HG03103 (cell line): ENCODE measurements around the gene WSB2.

Source experiments
- ATAC-seq: cut with Tn5 transposase; IDR thresholded peaks from one replicate; pipeline ENCODE4 v1.9.1; 2021; ENCODE audit warnings: low read depth; ENCODE audit not compliant: unreplicated experiment

Gene WSB2

DNA sequence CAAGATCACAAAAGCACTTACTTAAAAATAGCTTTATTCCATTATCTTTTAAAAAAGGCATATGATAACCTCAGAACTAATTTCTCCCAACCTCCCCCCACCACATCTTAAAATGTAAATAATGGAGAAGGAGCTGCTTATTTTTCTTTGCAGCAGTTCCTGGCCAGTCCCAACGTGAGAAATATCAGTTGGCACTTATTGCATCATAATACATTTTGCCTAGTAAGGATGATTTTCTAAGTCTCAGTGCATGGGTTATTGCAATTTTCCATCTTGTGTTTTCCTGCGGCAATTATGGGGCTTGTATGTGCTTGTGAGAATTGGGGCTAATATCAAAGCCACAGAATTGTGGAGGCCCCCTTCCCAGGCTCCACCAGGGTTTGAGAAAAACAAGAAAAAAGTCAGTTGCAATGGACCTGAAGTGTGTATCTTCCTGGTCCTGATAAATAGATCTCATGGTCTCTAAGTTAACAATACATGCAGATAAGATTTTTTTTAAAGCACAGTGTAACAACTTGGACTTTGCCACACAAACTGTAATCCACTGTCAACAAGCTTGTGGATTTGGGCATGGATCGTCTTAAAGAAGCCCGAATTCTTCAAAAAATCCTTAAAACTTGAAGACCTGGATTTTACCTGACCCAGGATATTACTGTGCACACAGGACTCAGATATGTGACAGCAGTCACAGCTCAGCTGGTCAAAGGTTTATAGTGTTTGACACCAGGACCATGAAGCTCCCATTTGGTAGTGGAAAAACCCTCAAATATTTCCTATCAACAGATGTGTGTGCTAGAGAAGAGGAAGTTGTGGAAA is 2.8 kb upstream of the WSB2 start:
- no peak for ATAC-seq

DNA sequence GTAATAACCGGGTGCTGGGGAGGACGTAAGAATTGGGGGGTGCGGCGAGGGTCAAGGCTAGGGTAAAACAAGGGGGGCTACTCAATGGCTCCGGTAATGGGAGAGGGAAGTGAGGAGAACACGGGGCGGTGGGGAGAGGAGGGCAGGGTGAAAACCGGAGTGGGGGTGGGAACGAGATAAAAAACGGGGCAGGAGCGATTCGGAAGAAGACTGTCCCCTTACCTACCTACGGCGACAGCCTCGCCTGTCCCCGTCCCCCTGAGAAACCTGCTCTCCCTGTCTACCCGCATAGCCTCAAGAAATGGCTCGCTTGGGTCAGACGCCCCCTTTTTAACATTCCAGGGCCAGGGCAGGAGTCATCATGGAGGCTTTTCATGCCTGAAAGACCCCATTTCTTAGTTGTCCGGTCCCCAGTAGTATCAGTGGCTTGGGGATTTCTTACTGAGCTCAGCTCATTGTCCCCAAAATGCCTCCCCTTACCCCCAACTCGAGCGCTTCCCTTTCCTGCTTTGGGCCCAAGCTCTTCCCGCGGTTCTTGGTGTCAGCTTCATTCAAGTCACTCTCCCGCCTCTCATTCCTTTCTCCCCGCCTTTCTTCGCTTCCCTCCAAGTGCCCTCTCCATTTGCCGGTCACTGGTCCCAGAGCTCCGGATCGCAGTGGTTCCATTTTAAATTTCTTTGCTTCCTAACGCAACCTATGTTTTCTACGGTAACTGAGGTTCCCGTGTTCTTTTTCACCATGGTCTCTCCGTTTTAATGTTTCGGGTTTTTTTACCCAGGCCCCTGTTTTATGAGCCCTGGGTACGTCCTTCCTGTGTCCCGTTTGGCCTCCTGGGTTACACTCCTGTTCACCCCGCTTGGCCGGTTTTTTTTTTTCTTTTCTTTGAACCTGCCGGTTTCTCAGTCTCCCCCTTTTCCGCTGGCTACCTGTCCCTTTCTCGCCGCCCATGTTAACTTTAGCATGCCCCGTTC is 1.2 kb upstream of the WSB2 start:
- ATAC-seq: no peak

DNA sequence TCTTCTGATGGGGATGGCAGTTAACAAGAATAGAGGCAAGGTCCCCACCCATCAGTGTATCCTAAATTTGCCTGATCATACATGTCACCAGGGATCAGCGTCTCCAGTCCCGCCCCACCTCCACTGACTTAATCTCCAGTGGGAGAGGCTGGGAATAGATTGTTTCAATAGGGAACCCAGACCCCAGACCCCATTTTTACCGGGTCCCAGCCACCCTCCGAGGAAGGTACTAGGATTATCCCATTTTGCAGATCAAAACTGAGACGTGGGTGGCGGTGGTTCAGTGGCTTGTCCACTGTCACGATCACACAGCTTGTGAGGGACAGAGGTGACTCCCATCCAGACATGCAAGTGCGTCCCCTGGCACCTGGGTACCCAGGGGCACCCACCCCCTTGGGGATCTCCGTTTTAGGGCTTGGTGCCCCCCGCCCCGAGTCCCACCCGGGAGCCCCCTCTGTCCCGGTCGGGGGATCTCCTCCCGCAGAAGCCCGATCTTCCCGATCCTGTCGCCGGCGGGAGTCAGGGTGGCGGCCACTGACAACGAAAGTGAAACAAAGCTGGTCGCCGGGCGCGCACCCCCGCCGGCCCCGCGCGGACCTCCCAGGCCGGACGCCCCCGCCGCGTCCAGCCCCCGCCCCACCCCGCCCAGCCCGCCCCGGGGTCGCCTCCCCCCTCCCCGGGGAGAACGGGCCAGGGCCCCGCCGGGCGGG is 523 bp downstream of the WSB2 start:
- no peak for ATAC-seq

DNA sequence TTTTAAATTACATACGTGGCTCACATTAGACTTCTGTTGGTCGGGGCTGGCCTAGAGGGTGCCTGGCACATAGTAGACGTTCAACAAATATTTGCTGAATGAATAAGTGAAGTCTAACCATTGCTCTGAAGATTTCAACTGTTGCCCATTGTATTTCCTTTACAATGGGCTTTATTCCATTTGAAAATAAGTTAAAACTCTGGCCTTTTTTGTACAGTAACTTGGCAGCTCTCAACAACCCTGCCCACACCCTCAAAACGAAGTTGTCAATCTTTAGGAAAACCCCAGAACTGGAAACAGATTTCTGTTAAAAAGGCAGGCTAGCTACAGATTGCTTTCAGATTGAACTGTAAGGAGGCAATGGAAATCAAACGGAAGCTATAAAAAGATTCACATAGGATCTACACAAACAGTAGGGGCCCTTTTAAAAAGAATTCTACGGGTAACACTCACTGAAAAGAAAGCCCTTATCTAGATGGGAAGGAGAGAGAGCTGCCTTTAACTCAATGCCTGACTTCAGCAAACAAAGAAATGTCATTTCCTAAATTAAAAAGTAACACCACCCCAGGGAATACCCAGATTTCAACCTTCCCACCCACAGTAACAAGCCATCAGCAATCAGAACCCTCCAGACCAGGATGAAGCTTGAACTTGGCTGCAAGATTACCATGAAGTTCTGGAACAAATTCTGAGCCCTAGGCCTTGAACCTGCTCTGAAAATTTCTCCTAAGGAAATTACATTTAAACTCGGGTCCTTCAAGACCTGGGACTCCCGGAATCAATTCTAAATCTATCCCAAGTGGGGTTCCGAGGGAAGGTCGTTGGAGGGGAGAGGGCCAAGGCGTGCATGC is 1.4 kb downstream of the WSB2 start:
- no peak for ATAC-seq

DNA sequence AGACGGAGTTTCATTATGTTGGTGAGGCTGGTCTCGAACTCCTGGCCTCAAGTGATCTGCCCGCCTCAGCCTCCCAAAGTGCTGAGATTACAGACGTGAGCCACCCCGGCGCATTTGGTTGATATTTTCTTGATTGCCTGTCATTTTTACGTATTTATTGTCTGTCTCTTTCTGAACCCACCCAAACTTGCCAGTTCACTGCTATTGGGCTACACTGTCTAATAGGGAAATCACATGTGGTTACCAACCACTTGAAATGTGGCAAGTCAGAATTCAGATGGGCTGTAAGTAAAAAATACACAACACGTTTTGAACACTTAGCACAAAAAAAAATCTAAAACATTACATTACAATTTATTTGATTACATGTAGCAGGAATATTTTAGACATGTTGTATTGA is 2.1 kb downstream of the WSB2 start:
- ATAC-seq: no peak

DNA sequence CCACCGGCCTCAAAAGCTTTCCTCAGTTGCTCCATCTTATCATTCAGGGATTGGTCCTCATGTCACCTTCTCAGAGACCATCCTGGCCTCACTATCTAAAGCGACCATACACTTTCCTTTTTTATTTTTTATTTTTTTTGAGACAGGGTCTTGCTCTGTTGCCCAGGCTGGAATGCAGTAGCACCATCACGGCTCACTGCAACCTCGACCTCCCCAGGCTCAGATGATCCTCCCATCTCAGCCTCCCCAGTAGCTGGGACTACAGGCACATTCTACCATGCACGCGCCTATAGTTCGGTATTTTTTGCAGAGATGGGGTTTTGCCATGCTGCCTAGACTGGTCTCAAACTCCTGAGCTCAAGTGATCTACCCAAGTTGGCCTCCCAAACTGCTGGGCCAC is 2.8 kb downstream of the WSB2 start:
- no peak for ATAC-seq

- ATAC-seq: no peak
Observed at GRCh38 chr12:118055865-118056773, 4.9 kb downstream of the WSB2 start.

DNA sequence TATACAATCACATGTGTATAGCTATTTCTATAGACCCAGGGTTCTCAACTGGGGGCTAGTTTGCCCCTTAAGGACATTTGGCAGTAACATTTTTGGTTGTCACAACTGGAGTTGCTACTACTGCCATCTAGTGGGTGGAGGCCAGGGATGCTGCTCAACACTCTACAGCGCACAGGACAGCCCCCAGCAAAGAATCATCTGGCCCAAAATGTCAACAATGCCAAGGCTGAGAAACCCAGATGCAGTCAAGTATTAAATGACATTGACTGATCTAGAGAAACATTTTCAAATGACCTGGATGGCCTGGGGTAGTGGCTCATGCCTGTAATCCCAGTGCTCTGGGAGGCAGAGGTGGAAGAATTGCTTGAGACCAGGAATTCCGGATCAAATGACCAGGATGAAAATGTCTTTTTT is 5.8 kb downstream of the WSB2 start:
- peak; percentile 70 for ATAC-seq

GRCh38 chr12:118053071-118053985 is 7.7 kb downstream of the WSB2 start:
- no peak for ATAC-seq

DNA sequence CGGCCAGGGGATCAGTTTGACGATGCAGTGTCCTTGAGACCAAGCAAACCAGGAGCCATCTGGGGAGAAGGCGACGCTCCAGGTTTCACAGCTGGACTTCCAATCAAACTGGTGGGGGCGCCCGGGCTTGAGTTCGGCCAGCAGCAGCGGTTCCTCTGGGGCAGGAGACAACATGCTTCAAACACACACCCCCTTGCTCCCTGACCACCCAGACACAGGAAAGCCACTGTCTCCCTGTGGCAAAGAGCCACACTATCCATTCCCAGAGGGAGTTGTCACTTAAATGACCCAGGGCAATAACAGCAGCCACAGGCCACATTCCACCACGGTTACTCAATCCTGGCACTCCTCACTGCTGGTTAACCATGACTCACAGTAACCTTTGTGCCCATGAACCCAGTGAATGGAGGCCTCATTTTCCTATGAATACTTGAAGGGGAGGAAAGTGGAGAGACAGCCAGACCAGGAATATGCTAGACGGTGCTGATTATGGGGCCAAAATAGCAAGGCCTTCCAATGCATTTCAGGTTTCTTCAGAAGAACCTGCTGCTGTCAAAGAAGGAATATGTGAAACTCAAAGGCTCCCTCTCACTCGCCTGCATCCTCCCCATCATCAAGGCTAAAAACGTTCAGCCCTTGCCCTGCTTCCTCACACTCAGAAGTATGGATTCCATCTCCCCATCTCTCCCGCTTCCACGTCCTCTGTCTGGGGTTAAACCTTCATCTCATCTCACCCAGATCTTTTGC is 8.5 kb downstream of the WSB2 start:
- no peak for ATAC-seq

DNA sequence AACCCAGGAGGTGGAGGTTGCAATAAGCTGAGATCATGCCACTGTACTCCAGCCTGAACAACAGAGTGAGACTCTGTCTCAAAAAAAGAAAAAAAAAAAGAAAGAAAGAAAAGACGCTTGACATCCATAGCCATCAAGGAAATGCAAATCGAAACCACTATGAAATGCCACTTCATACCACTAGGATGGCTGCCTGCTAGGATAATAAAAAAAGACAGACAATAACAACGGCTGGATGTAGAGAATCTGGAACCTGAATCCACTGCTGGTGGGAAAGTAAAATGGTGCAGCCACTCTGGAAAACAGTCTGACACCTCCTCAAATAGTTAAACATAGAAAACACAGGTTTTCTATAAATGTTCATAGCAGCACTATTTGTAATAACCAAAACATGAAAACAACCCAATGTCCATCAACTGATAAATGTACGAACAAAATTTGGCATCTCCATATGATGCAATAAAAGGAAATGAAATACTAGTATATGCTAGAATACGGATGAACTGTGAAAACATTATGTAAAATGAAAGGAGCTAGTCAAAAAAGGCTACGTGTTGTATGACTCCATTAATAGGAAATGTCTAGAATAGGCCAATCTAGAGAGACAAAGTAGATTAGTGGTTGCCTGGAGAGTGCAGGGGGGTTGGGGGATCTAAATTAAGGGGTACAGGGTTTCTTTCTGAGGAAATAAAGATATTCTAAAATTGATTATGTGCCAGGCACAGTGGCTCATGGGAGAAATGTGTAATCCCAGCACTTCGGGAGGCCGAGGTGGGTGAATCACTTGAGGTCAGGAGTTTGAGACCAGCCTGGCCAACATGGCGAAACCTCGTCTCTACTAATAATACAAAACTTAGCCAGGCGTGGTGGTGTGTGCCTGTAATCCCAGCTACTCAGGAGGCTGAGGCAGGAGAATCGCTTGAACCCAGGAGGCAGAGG is 9.7 kb downstream of the WSB2 start:
- ATAC-seq: no peak

GRCh38 chr12:118046430-118046829 is 14.5 kb downstream of the WSB2 start:
- ATAC-seq: no peak

DNA sequence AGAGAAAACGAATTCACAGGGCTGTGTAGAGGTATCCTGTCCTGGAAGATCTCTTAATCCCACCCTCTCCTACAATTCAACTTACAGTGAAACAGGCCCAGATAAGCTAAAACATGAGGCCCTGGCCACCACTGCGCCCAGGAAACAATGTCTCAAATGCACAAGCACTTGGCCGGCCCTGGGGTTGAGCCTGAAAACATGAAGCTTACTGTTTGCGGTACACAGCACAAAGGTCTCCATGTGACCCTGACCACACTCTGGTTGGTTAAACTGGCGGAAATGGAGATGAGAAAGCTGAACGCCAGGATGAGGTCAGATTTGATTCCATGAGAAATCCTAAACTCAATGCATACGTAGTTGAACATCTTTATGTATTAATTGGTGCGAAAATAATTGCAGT is 16.4 kb downstream of the WSB2 start:
- no peak for ATAC-seq

DNA sequence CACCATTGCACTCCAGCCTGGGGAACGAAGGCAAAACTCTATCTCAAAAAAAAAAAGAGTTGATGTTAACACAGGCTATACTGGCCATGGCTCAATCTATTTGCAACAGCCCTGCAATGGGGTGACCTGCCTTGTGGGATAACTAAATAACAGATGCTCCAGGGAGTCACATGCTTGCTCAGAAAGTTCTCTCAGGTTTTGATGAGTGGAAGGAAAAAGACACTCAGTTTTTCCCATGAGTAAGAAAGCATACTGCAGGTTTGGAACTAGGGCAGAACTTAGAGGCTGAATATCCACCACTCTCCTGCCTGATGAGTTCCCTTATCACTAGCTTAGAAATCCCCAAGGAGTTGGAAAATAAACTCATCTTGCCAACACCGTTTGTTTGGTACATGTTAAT is 16.9 kb downstream of the WSB2 start:
- no peak for ATAC-seq

DNA sequence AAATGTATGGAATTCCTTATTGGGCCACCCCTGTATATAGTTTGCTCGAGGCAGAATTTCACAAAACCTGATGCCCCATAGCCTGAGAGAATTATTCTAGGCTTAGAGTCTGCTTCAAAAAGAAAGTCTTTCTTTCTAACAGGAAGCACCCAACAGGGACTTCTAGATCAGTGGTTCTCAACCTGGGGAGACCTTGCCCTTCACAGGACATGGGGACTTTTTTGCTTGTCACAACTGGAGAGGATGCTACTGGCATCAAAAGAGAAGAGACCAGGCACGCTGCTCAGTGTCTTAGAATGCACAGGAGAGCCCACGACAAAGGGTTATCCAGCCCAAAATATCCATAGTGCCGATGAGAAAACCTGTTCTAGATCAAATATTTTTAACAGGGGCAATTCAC is 18.9 kb downstream of the WSB2 start:
- ATAC-seq: no peak

GRCh38 chr12:118038137-118038536 is 22.8 kb downstream of the WSB2 start:
- ATAC-seq: no peak
